Measurements from ENCODE around the gene PLPP7.
"Not testable (repeated sequence)": the region's sequence is repeated elsewhere in the genome, so short reads cannot be mapped to it uniquely, and the experiment has no call there.

PLPP7 gene

DNA sequence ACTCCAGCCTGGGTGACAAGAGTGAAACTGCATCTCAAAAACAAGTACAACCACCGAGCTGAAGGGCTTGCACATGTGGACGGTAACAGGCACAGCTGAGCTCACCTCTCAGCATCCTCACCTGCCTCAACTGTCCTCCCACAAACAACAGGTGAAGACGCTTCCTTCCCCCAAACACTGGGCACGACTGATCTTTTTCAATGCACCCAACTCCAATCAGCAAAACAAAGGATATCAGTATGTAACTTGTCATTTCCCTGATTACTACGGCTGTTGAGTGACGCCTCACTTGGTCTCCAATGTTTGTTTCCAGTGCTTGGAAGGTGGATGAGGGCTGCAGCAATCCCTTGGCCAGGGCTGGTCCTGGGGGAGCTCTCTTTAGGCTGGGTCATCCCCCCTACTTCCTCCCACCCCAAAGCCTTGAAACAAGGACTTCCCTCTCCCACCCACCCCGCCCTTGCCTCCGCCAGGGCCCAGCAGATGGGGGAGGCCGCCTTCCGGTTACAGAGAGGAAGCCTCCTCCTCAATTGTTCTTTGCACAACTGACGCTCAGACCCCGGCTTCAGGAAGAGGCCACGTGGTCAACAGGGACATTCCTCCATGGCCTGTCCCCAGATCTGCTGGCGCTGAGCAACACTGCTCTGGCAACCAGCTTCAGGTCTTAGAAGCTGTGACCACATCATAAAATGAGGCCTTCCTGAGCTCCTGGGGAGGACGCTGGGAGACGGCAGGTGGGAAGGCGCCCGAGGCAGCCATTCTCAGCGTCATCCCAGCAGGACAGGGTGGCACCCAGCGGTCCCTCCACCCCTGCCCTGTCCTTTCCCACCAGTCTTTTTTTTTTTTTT, 19.1 kb upstream of the PLPP7 start:
- DNase-seq: no peak

DNA sequence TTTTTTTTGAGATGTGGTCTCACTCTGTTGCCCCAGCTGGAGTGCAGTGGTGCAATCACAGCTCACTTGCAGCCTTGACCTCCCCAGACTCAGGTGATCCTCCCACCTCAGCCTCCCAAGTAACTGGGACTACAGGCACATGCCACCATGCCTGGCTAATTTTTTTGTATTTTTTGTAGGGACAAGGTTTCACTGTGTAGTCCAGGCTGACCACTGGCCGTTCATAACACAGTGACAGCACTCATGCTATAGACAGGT, 18.6 kb upstream of the PLPP7 start:
- DNase-seq: not testable (repeated sequence)

GRCh38 chr9:131271506-131271931, 18.0 kb upstream of the PLPP7 start:
- DNase-seq: no peak

DNA sequence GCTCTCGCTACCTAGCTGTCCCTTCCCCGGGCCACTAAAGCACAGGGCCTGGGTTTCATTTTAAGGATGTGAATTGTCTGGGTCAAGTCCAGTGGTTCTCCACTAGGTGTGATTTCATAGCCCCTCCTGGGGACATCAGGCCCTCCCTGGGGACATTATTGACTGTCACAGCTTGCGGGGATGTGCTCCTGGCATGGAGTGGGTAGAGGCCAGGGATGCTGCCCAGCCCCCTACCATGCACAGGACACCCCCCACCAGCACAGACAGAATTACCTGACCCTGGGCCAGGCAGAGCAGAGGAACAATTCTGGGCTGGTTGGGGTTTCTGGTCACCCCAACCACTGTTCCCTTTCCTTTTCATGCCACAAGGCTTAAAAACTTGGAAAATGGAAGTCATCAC, 17.3 kb upstream of the PLPP7 start:
- DNase-seq: no peak

- no peak for DNase-seq
These were observed 16.2 kb upstream of the PLPP7 start for GRCh38 chr9:131273146-131273855.

DNA sequence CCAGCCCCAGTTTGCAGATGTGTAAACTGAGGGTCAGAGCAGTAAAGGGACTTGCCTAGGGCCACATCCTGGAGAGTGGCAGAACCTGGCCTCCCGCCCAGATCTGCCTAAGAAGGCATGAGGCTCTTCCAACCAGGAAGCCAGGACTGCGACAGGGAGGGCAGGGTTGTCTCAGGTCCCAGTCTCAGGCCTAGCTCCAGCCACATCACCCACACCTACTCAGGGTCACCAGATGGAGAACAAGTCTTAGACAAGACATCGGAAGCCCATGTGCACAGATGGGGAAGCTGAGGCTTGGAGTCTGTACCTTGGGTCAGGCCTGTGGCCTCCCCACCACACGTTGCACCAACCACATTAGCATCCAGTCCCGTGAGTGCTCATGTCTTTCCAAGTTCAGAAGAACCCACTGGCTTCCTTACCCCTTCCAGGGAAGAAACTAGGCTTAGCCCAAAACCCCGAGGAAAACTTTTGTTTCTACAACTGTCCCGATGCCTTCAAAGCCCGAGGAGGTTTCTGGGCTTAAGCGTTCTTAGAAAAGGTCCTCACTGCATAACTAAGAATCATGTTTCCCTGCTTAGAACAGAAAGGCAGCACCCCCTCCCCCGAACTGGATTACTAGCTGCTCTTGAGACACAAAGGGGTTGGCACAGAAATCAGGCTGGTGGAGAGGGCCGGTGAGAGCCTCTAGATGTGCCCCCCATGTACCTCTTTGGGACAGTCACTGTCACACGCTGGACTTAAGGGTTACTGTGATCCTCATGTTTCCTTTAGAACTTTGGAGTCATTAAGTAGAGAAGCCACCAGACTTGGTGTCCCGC, 15.5 kb upstream of the PLPP7 start:
- no peak for DNase-seq

DNA sequence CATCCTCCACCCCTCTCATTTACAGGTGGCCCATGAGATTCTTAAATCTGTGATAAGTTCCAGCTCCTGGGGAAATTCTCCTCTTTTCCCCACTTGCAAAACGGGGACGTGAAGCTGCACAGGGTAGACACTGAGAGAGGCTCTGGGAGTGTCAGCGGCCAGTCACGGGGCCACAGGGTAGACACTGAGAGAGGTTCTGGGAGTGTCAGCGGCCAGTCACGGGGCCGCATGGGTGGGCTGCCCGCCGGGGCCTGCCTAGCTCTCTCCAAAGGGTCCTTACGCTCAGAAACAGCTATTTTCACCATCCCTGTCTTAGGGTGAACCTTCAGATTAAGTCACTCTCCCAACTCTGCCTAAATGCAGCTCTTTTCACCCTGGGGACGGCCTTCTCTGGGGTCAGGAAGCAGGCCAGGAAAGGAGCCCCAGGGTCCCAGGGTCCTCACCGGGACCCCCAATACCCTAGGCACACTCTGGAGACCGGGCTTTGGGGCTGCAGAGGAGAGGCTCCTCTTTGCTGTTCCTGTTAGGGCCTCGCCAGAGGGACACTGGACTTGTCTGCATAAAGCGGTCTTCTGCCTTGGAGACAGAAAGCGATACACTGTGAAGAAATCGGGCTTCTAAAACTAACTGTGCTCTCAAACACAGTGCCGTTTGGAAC, 14.7 kb upstream of the PLPP7 start:
- no peak for DNase-seq

DNA sequence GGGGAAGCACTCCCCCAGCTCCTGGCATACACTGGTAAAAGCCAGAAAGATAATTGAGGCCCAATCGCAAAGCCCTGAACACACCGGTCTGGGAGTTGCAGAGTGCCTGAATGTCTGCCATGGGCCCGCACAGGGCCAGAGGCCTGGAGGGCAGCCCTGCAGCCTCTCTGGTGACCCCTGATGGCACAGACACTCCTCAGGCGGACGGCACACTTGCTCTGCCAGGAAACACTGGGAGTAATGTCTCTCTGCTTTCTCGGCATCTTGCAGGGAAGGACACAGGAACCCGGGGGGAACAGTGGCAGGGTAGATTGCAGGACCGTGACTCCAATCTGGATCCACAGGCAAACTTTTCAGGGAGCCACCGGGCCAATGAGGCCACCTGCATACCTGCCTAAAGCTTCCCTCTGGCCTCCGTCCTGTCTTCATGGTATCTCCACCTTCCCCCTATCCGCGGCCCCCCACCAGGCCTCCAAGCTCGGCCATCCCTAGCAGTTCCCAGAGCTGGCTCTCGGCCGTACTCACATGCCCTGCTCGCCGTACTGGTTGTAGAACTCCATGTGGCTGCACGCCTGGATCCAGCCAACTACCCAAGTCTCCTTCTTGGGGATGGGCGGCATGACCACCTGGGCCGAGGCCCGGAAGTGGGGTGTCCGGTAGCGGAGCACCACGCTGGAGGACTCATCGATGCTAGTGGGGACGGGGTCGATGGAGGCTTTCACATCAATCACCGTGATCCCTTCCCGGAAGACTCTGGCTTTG, 14.0 kb upstream of the PLPP7 start:
- DNase-seq: no peak

DNA sequence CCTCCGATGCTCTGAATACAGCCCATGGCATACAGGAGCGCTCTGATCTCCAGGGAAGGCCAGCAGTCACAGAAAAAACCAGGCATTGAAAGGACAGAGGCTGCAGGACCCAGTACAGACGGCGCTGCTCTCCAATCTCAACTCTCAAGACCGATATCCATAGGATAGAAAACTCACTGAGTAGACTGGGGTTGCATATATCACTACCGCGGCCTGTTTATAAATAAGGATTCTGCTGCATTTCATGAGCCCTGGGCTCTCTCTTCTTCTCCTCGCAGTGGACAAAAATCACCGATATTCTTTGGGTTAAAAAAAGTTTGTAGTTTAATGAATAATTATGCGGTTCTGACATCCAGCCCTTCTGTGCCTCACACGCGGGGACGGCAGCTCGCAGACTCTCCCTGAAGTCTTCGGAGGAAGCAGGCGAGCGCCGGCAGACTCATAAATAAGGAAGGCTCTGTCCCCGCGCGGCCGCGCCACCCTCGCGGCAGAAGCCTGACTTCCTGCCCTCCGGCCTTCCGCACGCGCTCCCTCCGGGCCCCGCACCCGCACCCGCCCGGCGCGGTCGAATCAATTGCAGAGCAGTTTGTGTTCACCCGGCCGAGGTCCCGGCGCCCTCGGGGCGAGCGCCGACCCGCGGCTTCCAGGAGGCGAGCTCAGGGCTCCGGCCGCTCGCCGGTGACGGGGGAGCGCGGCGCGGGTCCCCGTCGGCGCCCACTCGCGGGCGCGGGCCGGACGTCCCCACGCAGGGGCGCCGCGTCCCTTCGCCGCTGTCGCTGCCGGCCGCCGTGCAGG, 13.2 kb upstream of the PLPP7 start, which contains the start of gene FAM78A:
TSS of gene FAM78A (minus strand) at position 417 of the 795 bp plus-strand sequence. CDS start at position 86, 331 bp downstream.
- no peak for DNase-seq

GRCh38 chr9:131276891-131277286, 12.6 kb upstream of the PLPP7 start:
- no peak for DNase-seq

GRCh38 chr9:131277287-131277909, 12.1 kb upstream of the PLPP7 start:
- no peak for DNase-seq

- DNase-seq: peak; percentile 46
These were observed 11.4 kb upstream of the PLPP7 start for GRCh38 chr9:131277910-131278701.

- DNase-seq: no peak
These were observed 10.8 kb upstream of the PLPP7 start for GRCh38 chr9:131278702-131279111.

DNA sequence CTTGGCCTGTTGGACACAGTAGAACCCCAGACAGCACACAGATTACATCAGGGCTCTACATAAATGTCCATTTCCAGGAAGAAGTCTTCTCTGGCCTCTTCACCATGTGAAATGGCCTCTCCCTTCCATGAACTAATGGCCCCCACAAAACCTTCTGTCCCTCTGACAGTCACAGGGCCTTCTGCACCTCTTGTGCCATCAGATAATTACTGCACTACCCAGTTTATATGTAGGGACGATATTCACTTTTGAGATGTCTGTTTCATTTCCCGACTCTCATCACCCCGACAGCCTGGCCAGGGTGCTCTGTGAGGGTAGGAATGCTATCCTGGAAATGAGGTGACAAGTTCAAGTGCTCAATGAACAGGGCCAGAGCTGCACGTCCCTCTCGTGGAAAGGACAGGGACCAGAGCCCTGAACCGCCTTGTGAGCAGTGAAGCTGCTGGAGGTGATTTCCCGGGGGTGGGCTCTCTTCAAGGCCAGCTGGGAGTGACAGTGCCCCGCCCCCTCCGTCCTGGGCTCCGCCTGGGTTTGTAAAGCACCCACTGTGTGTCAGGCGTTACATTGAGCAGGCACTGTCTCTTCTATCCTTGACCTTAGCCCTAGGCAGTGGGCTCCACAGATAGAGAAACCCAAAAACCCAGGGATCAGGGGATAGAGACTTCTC, 10.2 kb upstream of the PLPP7 start:
- DNase-seq: no peak

DNA sequence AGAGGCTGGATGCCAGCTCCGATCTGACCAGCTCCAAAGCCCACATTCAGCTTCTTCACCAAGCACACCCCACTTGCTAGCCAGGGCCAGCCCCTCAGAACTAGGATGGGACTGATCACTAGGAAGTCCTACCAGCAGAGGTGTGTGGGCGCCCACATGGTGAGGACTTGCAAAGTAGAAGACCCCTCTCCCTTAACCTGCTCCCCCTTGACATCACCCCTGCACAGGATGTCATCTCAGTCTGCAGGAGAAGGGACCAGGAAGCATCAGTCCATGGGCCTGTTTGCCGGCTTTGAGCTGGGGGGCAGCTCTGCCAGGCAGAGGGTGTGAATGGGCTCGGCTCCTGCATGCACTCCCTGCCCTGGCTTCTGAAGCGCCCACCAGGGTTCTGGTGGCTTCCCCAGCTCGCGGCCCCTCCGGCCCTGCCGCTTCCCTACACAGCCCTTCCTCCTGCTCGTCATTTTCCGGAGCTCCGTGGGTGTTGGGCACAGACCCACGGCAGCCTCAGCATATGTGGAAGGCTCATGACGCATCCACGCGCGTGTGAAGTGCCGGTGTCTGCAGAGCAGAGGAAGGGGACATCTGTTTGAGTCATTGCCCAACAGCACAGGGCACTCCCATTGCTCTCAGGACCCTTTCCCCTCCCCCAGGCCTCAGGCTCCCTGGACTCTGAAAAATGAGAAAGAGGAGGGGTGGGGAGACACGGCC, 9.5 kb upstream of the PLPP7 start:
- DNase-seq: no peak

DNA sequence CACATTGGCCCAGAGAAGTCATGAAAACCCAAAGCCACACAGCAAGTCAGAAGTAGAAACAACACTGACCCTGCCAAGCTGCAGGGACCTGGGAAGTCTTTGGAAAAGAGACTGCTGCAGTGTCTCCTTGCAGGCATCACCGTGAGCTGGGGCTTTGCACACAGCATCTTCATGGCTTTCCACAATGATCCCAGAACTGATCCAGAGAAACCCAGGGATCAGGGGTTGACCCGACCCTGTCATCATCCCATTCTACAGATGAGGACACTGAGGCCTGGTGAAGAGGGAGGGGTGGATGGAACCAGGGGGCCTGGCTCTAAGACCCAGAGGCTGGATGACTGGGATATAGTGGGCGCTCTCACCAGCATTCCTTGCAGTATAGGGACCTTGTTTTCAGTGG, 8.9 kb upstream of the PLPP7 start:
- DNase-seq: no peak

GRCh38 chr9:131281119-131281965, 8.2 kb upstream of the PLPP7 start:
- DNase-seq: no peak

DNA sequence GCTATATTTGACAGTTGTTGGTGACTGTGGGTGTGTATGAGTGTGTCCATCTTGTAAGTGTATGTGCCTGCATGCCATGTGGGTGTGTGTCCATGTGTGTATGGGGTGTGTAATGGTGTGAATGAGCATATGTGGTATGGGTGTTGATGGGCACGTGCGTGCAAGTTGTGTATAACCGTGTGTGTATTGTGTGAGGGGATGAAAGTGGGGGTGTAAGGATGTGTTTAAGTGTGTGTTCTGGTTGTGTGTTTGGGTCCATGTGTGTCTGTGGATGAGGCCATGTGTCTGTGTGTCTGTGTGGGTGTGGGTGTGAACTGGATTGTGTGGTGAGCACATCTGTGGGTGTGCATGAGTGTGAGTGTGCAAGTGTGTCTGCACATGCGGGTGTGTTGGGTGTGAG, 7.3 kb upstream of the PLPP7 start:
- no peak for DNase-seq

Data from NCI-H446 treated with DMSO at 0.1 percent for 48 hours (cell line).